HEK293 (cell line): ENCODE results near the gene OST4.

Experiments used
- CTCF ChIA-PET: fragments of 350-600 bp; formaldehyde crosslinking; extraction: SDS; loops from one replicate; lab custom pipeline; 2021; ENCODE audit warnings: antibody characterized with exemption; lab: Yijun Ruan, JAX
- POLR2A ChIA-PET: fragments of 300-600 bp; formaldehyde crosslinking; extraction: SDS; loops from one replicate; lab custom pipeline; 2020; ENCODE audit warnings: antibody characterized with exemption, inconsistent platforms; lab: Yijun Ruan, JAX
- H3K27ac ChIP-seq: fragments of 200-500 bp; sonication (Bioruptor generic); 2 replicates; pipeline ENCODE4 v1.5.1; 2014; ENCODE audit warnings: low read depth, low read length, control low read depth, inconsistent platforms; ENCODE audit errors: extremely low read depth
- H3K36me3 ChIP-seq, 2 experiments: fragments of 200-500 bp in 1 of 2; sonication (Bioruptor generic) in 1 of 2; 1 replicate in 1 of 2; 2 replicates in 1 of 2; pipeline ENCODE4 v1.5.1; 2014 to 2017; ENCODE audit warnings: inconsistent platforms in 2 of 2, low read length in 2 of 2; ENCODE audit not compliant: control insufficient read depth in 2 of 2, insufficient read depth in 1 of 2
- H3K4me1 ChIP-seq: fragments of 200-500 bp; sonication (Bioruptor generic); 2 replicates; pipeline ENCODE4 v1.5.1; 2014; ENCODE audit warnings: mild to moderate bottlenecking, low read length, inconsistent platforms; ENCODE audit not compliant: control insufficient read depth, insufficient read depth
- H3K4me3 ChIP-seq: 2 replicates; pipeline ENCODE4 v1.5.1; 2011; ENCODE audit warnings: low read depth, mild to moderate bottlenecking, control low read depth, low read length, moderate library complexity
- H3K9me3 ChIP-seq: fragments of 200-500 bp; sonication (Bioruptor generic); 2 replicates; pipeline ENCODE4 v1.5.1; 2014; ENCODE audit warnings: low read depth, low read length, inconsistent platforms; ENCODE audit not compliant: control insufficient read depth, insufficient read depth
- KLF8 ChIP-seq: fragments of 450-650 bp; formaldehyde crosslinking; IDR thresholded peaks from 2 replicates; pipeline ENCODE4 v1.5.1; 2016; ENCODE audit warnings: missing biosample characterization, missing genetic modification characterization
- YY2 ChIP-seq: fragments of 450-650 bp; formaldehyde crosslinking; IDR thresholded peaks from 2 replicates; pipeline ENCODE4 v1.5.1; 2016; ENCODE audit warnings: missing biosample characterization, missing genetic modification characterization
- ZBTB21 ChIP-seq: fragments of 450-650 bp; formaldehyde crosslinking; IDR thresholded peaks from 2 replicates; pipeline ENCODE4 v1.5.1; 2017; ENCODE audit warnings: missing biosample characterization, missing genetic modification characterization
- ZBTB48 ChIP-seq: fragments of 450-650 bp; formaldehyde crosslinking; IDR thresholded peaks from 2 replicates; pipeline ENCODE4 v1.5.1; 2016; ENCODE audit warnings: missing biosample characterization, missing genetic modification characterization
- ZFP3 ChIP-seq: fragments of 450-650 bp; formaldehyde crosslinking; IDR thresholded peaks from 2 replicates; pipeline ENCODE4 v1.5.1; 2016; ENCODE audit warnings: low read depth, missing biosample characterization, missing genetic modification characterization
- ZIC2 ChIP-seq: fragments of 450-650 bp; formaldehyde crosslinking; IDR thresholded peaks from 2 replicates; pipeline ENCODE4 v1.5.1; 2016; ENCODE audit warnings: missing biosample characterization, missing genetic modification characterization
- ZNF155 ChIP-seq: fragments of 450-650 bp; formaldehyde crosslinking; IDR thresholded peaks from 2 replicates; pipeline ENCODE4 v1.5.1; 2016; ENCODE audit warnings: missing biosample characterization, missing genetic modification characterization
- ZNF157 ChIP-seq: fragments of 450-650 bp; formaldehyde crosslinking; IDR thresholded peaks from 2 replicates; pipeline ENCODE4 v1.5.1; 2016; ENCODE audit warnings: missing biosample characterization, missing genetic modification characterization
- ZNF302 ChIP-seq: fragments of 450-650 bp; formaldehyde crosslinking; IDR thresholded peaks from 2 replicates; pipeline ENCODE4 v1.5.1; 2016; ENCODE audit warnings: missing biosample characterization, missing genetic modification characterization, low read depth
- ZNF366 ChIP-seq: fragments of 450-650 bp; formaldehyde crosslinking; conservative IDR thresholded peaks from 2 replicates; pipeline ENCODE4 v1.5.1; 2016; ENCODE audit warnings: missing biosample characterization, missing genetic modification characterization
- ZNF394 ChIP-seq: fragments of 450-650 bp; formaldehyde crosslinking; IDR thresholded peaks from 2 replicates; pipeline ENCODE4 v1.5.1; 2016; ENCODE audit warnings: missing biosample characterization, missing genetic modification characterization, mild to moderate bottlenecking, moderate library complexity, borderline replicate concordance
- ZNF423 ChIP-seq: fragments of 450-650 bp; formaldehyde crosslinking; IDR thresholded peaks from 2 replicates; pipeline ENCODE4 v1.5.1; 2016; ENCODE audit warnings: missing biosample characterization, missing genetic modification characterization
- ZNF530 ChIP-seq: fragments of 450-650 bp; formaldehyde crosslinking; IDR thresholded peaks from 2 replicates; pipeline ENCODE4 v1.5.1; 2016; ENCODE audit warnings: low read depth, missing biosample characterization, missing genetic modification characterization
- ZNF548 ChIP-seq: fragments of 450-650 bp; formaldehyde crosslinking; IDR thresholded peaks from 2 replicates; pipeline ENCODE4 v1.5.1; 2016; ENCODE audit warnings: missing biosample characterization, missing genetic modification characterization
- ZNF76 ChIP-seq: fragments of 450-650 bp; formaldehyde crosslinking; IDR thresholded peaks from 2 replicates; pipeline ENCODE4; 2016; ENCODE audit warnings: low read depth, missing biosample characterization, missing genetic modification characterization, borderline replicate concordance
- ZSCAN30 ChIP-seq: fragments of 450-650 bp; IDR thresholded peaks from 2 replicates; pipeline ENCODE4 v1.5.1; 2018; ENCODE audit warnings: missing biosample characterization, mild to moderate bottlenecking, missing genetic modification characterization, moderate library complexity
- TF ChIP-seq, protein P1 (sequence below): fragments of 450-650 bp; formaldehyde crosslinking; IDR thresholded peaks from 2 replicates; pipeline ENCODE4 v1.5.1; 2016; ENCODE audit warnings: missing biosample characterization, missing genetic modification characterization
- TF ChIP-seq, protein P2 (sequence below): fragments of 450-650 bp; formaldehyde crosslinking; IDR thresholded peaks from 2 replicates; pipeline ENCODE4 v1.5.1; 2016; ENCODE audit warnings: missing biosample characterization, missing genetic modification characterization, low read depth
- TF ChIP-seq, protein P3 (sequence below): fragments of 450-650 bp; formaldehyde crosslinking; IDR thresholded peaks from 2 replicates; pipeline ENCODE4 v1.5.1; 2016; ENCODE audit warnings: missing biosample characterization, missing genetic modification characterization, low read depth

Gene OST4

GRCh38 chr2:27095745-27096651 lies 24.5 kb upstream of the OST4 start (continued):
- TF ChIP-seq KLF8 (tag by site-specific recombination) = no peak
- TF ChIP-seq, protein P1, sequence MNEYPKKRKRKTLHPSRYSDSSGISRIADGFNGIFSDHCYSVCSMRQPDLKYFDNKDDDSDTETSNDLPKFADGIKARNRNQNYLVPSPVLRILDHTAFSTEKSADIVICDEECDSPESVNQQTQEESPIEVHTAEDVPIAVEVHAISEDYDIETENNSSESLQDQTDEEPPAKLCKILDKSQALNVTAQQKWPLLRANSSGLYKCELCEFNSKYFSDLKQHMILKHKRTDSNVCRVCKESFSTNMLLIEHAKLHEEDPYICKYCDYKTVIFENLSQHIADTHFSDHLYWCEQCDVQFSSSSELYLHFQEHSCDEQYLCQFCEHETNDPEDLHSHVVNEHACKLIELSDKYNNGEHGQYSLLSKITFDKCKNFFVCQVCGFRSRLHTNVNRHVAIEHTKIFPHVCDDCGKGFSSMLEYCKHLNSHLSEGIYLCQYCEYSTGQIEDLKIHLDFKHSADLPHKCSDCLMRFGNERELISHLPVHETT (tag by site-specific recombination) = no peak
- no peak for TF ChIP-seq ZNF366 (tag by site-specific recombination)
- peak; percentile 93 for TF ChIP-seq ZNF76 (tag by site-specific recombination)

DNA sequence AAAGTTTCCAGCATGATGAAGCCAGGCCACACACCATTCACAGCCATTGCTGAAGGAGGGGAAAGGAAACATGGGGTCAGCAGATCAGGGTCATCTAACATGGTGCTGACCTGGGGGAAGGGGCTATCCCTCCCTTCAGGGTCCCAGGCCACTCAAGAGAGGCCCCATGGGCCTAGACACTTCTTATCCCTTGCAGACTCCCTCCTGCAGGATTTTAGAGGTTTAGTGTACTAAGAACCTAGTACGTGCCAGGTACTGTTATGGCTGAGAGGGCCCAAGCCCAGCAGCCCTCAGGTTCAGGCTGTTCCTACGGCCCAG lies 23.9 kb upstream of the OST4 start:
- H3K27ac ChIP-seq = 0 out of 2 replicates have a peak overlapping the region, but pooled peaks have one; percentile 8
- ChIA-PET POLR2A (interaction anchor here (1.2 to 1.3 kb wide), 2 partner anchors 8 to 10 kb away, joined by 3 to 5 read pairs; no protein-coding TSS in a partner anchor), CTCF (interaction anchor here (0.7 to 7.0 kb wide), 4 partner anchors 9 to 198 kb away, joined by 3 to 44 read pairs (median 10); partner anchors contain the start of genes ABHD1 and KHK)
- H3K4me3 ChIP-seq = no peak overlapping the region
- H3K4me1 ChIP-seq = no peaks in the 10 kb centered on the region
- no peak for TF ChIP-seq ZBTB48
- H3K36me3 ChIP-seq = peaks cover 0 to 53% of the 10 kb centered on the region in 2 experiments; a peak in 1 of 3 replicates
- H3K9me3 ChIP-seq = no peaks in the 10 kb centered on the region

DNA sequence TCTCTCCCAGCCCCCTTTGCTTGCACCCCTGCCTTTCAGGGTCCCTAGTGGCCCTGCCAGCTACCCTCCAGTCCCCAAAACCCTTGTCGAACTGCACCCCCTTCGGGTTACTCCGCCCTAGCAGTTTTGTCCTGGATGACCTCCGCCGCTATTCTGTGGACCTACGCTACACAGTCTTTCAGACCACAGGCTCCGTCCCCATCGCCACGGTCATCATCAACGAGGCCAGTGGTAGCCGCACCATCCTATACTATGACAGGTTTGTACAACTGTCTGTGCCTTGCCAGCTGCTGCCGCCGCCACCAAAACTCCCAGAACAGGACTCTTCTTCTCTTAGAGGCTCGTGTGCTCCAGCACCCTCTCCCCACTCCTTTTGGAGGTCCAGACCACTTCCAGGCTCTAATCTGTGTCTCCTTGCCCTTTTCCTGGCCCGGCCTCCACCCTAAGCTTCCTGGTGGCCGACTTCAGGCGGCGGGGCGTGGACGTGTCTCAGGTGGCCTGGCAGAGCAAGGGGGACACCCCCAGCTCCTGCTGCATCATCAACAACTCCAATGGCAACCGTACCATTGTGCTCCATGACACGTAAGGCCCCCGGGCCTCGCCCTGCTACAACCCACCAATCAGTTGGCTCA lies 23.0 kb upstream of the OST4 start:
- peaks cover 0 to 44% of the 10 kb centered on the region in 2 experiments; a peak in 1 of 3 replicates for H3K36me3 ChIP-seq
- ChIA-PET POLR2A (no interaction called here), CTCF (interaction anchor here (0.6 to 7.0 kb wide), 7 partner anchors 8 to 732 kb away, joined by 3 to 44 read pairs (median 3); partner anchors contain the start of gene KHK)
- no peaks in the 10 kb centered on the region for H3K4me1 ChIP-seq
- H3K27ac ChIP-seq = no peak overlapping the region
- H3K9me3 ChIP-seq = no peaks in the 10 kb centered on the region
- no peak overlapping the region for H3K4me3 ChIP-seq
- TF ChIP-seq ZNF157 (tag by site-specific recombination) = no peak
- TF ChIP-seq, protein P2, sequence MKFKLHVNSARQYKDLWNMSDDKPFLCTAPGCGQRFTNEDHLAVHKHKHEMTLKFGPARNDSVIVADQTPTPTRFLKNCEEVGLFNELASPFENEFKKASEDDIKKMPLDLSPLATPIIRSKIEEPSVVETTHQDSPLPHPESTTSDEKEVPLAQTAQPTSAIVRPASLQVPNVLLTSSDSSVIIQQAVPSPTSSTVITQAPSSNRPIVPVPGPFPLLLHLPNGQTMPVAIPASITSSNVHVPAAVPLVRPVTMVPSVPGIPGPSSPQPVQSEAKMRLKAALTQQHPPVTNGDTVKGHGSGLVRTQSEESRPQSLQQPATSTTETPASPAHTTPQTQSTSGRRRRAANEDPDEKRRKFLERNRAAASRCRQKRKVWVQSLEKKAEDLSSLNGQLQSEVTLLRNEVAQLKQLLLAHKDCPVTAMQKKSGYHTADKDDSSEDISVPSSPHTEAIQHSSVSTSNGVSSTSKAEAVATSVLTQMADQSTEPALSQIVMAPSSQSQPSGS (tag by site-specific recombination) = no peak
- TF ChIP-seq ZNF423 (tag by site-specific recombination) = no peak
- no peak for TF ChIP-seq ZNF302 (tag by site-specific recombination)
- no peak for TF ChIP-seq ZNF394 (tag by site-specific recombination)
- TF ChIP-seq YY2 (tag by site-specific recombination) = no peak
- no peak for TF ChIP-seq ZIC2
- TF ChIP-seq, protein P3, sequence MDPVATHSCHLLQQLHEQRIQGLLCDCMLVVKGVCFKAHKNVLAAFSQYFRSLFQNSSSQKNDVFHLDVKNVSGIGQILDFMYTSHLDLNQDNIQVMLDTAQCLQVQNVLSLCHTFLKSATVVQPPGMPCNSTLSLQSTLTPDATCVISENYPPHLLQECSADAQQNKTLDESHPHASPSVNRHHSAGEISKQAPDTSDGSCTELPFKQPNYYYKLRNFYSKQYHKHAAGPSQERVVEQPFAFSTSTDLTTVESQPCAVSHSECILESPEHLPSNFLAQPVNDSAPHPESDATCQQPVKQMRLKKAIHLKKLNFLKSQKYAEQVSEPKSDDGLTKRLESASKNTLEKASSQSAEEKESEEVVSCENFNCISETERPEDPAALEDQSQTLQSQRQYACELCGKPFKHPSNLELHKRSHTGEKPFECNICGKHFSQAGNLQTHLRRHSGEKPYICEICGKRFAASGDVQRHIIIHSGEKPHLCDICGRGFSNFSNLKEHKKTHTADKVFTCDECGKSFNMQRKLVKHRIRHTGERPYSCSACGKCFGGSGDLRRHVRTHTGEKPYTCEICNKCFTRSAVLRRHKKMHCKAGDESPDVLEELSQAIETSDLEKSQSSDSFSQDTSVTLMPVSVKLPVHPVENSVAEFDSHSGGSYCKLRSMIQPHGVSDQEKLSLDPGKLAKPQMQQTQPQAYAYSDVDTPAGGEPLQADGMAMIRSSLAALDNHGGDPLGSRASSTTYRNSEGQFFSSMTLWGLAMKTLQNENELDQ (tag by site-specific recombination) = no peak
- TF ChIP-seq ZNF155 (tag by site-specific recombination) = no peak
- TF ChIP-seq ZSCAN30 = no peak
- TF ChIP-seq ZBTB21 = no peak
- no peak for TF ChIP-seq ZNF530 (tag by site-specific recombination)
- TF ChIP-seq ZNF548 (tag by site-specific recombination) = no peak
- no peak for TF ChIP-seq ZFP3 (tag by site-specific recombination)
